ENCODE measurements around the gene SPATA2.
A peak's percentile ranks its signal among the peaks of the same experiment; 100 is the strongest.
"Not testable (repeated sequence)": the region's sequence is repeated elsewhere in the genome, so short reads cannot be mapped to it uniquely, and the experiment has no call there.

DNA sequence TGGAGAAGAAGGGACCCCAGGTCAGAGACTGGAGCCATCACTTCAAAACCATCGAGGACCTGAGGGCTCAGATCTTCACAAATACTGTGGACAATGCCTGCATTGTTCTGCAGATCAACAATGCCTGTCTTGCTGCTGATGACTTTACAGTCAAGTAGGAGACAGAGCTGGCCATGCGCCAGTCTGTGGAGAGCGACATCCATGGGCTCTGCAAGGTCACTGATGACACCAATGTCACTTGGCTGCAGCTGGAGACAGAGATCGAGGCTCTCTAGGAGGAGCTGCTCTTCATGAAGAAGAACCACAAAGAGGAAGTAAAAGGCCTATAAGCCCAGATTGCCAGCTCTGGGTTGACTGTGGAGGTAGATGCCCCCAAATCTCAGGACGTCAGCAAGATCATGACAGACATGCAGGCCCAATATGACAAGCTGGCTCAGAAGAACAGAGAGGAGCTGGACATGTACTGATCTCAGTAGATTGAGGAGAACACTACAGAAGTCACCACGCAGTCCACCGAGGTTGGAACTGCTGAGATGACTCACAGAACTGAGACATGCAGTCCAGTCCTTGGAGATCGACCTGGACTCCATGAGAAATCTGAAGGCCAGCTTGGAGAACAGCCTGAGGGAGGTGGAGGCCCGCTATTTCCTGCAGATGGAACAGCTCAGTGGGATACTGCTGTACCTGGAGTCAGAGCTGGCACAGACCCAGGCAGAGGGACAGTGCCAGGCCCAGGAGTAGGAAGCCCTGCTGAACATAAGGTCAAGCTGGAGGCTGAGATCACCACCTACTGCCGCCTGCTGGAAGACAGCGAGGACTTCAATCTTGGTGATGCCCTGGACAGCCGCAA, 42.0 kb upstream of the SPATA2 start:
- TF ChIP-seq POLR2A (IDR thresholded peaks at IDR 0.05; ENCODE audit: control extremely low read depth in 1 of 2, low read depth in 2 of 2, low read length in 2 of 2); EP300 (IDR thresholded peaks at IDR 0.05; ENCODE audit: borderline replicate concordance in 1 of 2, low read depth in 2 of 2, low read length in 2 of 2); KDM1A (IDR thresholded peaks at IDR 0.05; ENCODE audit: borderline replicate concordance, low read length); CHD2 (IDR thresholded peaks at IDR 0.05; ENCODE audit: low read length); POLR2AphosphoS5 (IDR thresholded peaks at IDR 0.05; ENCODE audit: low read depth, low read length); TCF12 (IDR thresholded peaks at IDR 0.05; ENCODE audit: low read depth, low read length): not testable (repeated sequence)
- TF ChIP-seq, protein P1, sequence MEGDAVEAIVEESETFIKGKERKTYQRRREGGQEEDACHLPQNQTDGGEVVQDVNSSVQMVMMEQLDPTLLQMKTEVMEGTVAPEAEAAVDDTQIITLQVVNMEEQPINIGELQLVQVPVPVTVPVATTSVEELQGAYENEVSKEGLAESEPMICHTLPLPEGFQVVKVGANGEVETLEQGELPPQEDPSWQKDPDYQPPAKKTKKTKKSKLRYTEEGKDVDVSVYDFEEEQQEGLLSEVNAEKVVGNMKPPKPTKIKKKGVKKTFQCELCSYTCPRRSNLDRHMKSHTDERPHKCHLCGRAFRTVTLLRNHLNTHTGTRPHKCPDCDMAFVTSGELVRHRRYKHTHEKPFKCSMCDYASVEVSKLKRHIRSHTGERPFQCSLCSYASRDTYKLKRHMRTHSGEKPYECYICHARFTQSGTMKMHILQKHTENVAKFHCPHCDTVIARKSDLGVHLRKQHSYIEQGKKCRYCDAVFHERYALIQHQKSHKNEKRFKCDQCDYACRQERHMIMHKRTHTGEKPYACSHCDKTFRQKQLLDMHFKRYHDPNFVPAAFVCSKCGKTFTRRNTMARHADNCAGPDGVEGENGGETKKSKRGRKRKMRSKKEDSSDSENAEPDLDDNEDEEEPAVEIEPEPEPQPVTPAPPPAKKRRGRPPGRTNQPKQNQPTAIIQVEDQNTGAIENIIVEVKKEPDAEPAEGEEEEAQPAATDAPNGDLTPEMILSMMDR (IDR thresholded peaks at IDR 0.05; ENCODE audit: control extremely low read depth in 1 of 3, insufficient read depth in 1 of 3, low read depth in 1 of 3, low read length in 3 of 3): peak in 2 of 3 experiments; percentile 10 to 15; a peak in 2 of 4 replicates

Measured in H1 (cell line).